LNCAP (cell line): ENCODE measurements around the gene RGS17.

Source experiments
- TF ChIP-seq, protein P1 (sequence below): fragments of 450-650 bp; IDR thresholded peaks from 2 replicates; pipeline ENCODE4 v1.5.1; 2017; ENCODE audit warnings: mild to moderate bottlenecking

RGS17 gene

GRCh38 chr6:153117986-153118879, 12.8 kb downstream of the RGS17 start:
- TF ChIP-seq, protein P1, sequence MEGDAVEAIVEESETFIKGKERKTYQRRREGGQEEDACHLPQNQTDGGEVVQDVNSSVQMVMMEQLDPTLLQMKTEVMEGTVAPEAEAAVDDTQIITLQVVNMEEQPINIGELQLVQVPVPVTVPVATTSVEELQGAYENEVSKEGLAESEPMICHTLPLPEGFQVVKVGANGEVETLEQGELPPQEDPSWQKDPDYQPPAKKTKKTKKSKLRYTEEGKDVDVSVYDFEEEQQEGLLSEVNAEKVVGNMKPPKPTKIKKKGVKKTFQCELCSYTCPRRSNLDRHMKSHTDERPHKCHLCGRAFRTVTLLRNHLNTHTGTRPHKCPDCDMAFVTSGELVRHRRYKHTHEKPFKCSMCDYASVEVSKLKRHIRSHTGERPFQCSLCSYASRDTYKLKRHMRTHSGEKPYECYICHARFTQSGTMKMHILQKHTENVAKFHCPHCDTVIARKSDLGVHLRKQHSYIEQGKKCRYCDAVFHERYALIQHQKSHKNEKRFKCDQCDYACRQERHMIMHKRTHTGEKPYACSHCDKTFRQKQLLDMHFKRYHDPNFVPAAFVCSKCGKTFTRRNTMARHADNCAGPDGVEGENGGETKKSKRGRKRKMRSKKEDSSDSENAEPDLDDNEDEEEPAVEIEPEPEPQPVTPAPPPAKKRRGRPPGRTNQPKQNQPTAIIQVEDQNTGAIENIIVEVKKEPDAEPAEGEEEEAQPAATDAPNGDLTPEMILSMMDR, result no peak

DNA sequence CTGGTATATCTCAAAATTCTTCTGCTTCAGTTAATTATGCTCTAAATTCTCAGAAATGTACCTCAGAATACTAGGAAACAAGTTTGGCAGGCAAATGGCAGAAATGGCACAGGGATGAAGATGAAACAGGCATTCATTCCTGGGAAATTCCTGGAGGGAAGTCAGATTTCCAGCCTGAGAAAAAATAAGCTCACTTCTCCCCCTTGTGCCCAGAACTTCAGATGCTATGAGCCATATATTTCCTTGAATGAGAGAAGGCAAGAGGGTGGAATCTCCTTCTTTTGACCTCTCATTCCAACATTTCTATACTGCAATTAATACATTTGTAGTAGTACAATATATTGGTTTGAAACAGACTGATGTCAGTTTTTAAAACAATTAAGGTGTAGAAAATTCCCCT, 22.8 kb downstream of the RGS17 start:
- TF ChIP-seq, protein P1, result peak; percentile 22; the same call in 1 of the 2 replicates

DNA sequence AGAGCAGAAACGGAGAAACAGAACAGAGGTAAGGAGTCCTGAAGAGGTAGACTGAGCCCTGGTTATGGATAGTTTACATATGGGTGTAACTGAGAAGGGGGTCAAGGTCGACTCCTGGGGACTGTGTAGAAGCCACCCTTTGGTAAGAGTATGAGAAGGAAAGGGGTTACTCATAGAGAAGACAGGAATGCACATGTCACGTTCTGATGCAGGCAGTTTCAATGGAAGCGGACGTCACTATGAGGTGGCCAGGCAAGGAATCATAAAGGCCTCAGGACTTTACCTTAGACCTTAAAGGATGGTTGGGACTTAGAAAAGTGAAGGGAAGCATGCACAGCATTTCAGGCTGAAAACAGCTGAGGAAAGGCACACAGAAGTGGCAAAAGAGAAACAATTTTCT, 25.1 kb downstream of the RGS17 start:
- TF ChIP-seq, protein P1, result no peak

DNA sequence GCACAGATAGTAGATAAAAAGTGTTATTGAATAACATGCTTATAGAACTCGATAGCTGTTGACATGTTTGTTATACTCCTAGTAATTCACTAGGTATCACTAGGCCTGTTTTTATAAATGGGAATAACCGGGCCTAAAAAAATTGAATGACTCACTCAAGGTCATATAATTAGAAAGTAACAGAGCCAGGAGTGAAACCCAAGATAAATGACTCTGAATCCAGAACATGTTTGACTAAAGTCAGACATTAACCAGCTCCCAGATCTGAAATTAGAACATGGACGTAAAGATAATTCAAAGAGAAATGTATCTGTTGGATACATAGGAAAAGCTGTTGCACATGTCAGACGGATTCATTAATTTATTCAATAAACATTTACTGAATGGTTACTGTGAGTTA, 26.9 kb downstream of the RGS17 start:
- TF ChIP-seq, protein P1, result no peak

GRCh38 chr6:153103319-153103655, 27.8 kb downstream of the RGS17 start:
- TF ChIP-seq, protein P1, result no peak

DNA sequence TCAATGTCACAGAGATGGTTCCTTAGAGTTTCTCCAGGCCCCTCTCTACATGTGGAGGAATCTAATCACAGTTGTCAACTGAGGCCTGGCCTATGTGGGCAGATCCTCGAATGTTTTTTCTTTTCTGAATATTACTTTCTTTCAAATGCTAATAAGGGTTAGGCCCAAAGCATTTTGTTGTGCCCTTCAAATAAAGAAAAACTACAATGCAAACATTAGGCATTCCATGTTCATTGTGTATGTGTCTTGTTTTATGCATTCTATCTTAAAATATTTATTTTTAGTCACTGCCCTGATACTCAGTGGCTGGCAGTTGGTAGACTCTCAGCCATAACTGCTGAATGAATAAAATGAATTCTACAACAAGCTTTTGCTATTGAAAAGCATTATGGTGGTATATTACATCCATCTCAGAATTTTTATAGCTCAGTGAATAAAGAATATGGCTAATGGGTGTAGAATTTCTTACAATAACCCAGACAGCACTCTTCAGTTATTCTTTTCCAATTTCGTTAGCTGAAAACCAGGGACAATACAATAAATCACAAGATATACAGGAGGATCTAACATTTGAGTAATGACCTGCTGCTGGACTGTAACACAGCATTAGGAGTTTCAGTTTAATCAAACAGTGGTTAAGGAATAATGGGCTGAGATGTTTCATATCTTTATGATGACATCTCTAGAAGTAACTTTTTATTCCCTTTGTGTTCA, 28.3 kb downstream of the RGS17 start:
- TF ChIP-seq, protein P1, result no peak

- TF ChIP-seq, protein P1, result no peak
Observed at GRCh38 chr6:153101461-153101860, 29.6 kb downstream of the RGS17 start.
